Embryonic facial prominence (tissue), 1 donor: ENCODE results near the gene OVCA2.

ENCODE experiments used
- DNase-seq: peaks from one replicate; pipeline ENCODE4 v3.0.0-alpha.2; 2016; ENCODE audit errors: extremely low spot score

OVCA2 gene

GRCh38 chr17:2034157-2034556 lies 7.7 kb upstream of the OVCA2 start:
- DNase-seq, result no peak

- no peak for DNase-seq
These were observed 6.8 kb upstream of the OVCA2 start for GRCh38 chr17:2034806-2035540.

- no peak for DNase-seq
These were observed 6.0 kb upstream of the OVCA2 start for GRCh38 chr17:2035541-2036488.

GRCh38 chr17:2037155-2037554 lies 4.7 kb upstream of the OVCA2 start:
- DNase-seq, result no peak

GRCh38 chr17:2040219-2040827 lies 1.5 kb upstream of the OVCA2 start:
- DNase-seq, result no peak

- DNase-seq, result no peak
These were observed 771 bp upstream of the OVCA2 start for GRCh38 chr17:2040942-2041560.

GRCh38 chr17:2042390-2042847 lies 597 bp downstream of the OVCA2 start:
- no peak for DNase-seq

- DNase-seq, result no peak
These were observed 1.1 kb downstream of the OVCA2 start for GRCh38 chr17:2042933-2043332.

GRCh38 chr17:2043785-2044184 lies 2.0 kb downstream of the OVCA2 start:
- DNase-seq, result no peak

- no peak for DNase-seq
These were observed 2.6 kb downstream of the OVCA2 start for GRCh38 chr17:2044263-2044894.

GRCh38 chr17:2047590-2047989 lies 5.8 kb downstream of the OVCA2 start:
- no peak for DNase-seq

GRCh38 chr17:2048805-2049204 lies 7.0 kb downstream of the OVCA2 start:
- DNase-seq, result no peak

GRCh38 chr17:2049333-2050299 lies 7.8 kb downstream of the OVCA2 start:
- peak; percentile 81 for DNase-seq

GRCh38 chr17:2050300-2051060 lies 8.7 kb downstream of the OVCA2 start:
- no peak for DNase-seq

GRCh38 chr17:2051061-2051932 lies 9.5 kb downstream of the OVCA2 start:
- DNase-seq, result no peak

- DNase-seq, result no peak
These were observed 10.2 kb downstream of the OVCA2 start for GRCh38 chr17:2051933-2052559.

GRCh38 chr17:2053380-2054261 lies 11.8 kb downstream of the OVCA2 start:
- DNase-seq, result no peak
